ENCODE measurements around the gene NPIPB4.
A peak's percentile ranks its signal among the peaks of the same experiment; 100 is the strongest.
"Not testable (repeated sequence)": the region's sequence is repeated elsewhere in the genome, so short reads cannot be mapped to it uniquely, and the experiment has no call there.

Gene NPIPB4

DNA sequence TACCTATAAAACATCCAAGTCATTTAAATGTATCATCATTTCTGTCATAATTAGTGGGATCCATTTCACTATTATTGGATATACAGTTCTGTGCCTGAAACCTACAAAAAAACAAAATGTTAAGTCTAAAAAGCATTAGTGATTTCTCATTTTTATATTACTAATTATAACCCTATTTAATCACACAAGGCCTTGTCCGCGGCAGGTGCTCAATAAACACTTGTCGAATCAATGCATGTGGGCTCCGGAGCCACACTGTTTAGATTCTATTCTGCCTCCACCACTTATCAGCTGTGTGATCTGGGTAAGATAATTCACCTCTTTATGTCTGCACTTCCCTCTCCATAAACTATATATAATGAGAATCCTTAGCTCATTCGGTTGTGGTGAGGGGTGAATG lies at the start of gene NPIPB4:
Gene NPIPB4 (minus strand): TSS at position 101 of the 400 bp plus-strand sequence. CDS start 378 bp downstream, outside the sequence.
- not testable (repeated sequence) for H3K36me3 ChIP-seq; H3K27ac ChIP-seq; H3K9me3 ChIP-seq; H3K4me3 ChIP-seq (ENCODE audit: low read depth in 1 of 2, low read length in 1 of 2); H3K27me3 ChIP-seq; H3K4me1 ChIP-seq (ENCODE audit: control insufficient read depth in 1 of 2, insufficient read depth in 1 of 2, low read depth in 1 of 2, low read length in 1 of 2)

DNA sequence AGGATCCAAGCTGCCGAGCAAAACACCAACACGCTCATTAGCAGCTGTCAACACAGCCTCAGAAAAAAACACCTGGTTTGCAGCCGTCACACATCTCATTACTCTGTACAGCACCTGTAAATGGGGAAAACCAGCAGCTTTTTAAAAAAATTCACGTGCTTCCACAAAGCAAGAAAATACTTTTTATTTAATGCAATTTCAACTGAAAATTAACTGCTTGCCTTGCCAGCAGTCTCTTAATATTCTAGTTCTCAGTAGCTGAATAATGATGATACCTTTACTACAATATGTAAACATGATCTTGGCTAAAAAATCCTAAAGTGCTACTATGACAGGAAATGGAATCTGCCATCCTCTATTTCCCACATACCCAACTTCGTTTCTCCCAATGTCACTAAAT lies 41.4 kb upstream of the NPIPB4 start:
- H3K27ac ChIP-seq; H3K9me3 ChIP-seq; H3K36me3 ChIP-seq; H3K4me3 ChIP-seq (ENCODE audit: low read depth in 1 of 2, low read length in 1 of 2); H3K4me1 ChIP-seq (ENCODE audit: control insufficient read depth in 1 of 2, insufficient read depth in 1 of 2, low read depth in 1 of 2, low read length in 1 of 2); H3K27me3 ChIP-seq: not testable (repeated sequence)

DNA sequence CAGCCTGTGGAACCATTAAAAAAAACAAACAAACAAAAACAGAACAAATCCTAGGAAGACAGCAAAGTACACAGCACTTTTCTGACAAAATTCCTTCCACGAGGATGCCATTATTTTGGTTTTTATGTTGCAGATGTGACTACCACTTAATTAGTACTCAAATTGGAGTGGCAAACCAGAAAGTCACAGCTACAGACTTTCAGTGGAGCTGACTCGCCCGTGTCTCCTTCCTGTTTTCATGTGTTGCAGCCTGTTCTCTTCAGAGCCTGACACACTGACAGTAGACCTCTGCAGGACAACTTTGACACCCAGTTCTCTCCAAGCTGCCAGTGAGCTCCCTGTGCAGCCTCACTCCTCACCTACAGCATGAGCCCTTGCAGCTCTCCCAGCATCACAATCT lies 24.4 kb upstream of the NPIPB4 start:
- not testable (repeated sequence) for H3K27ac ChIP-seq; H3K9me3 ChIP-seq; H3K4me3 ChIP-seq (ENCODE audit: low read depth in 1 of 2, low read length in 1 of 2); H3K36me3 ChIP-seq; H3K4me1 ChIP-seq (ENCODE audit: control insufficient read depth in 1 of 2, insufficient read depth in 1 of 2, low read depth in 1 of 2, low read length in 1 of 2); H3K27me3 ChIP-seq

DNA sequence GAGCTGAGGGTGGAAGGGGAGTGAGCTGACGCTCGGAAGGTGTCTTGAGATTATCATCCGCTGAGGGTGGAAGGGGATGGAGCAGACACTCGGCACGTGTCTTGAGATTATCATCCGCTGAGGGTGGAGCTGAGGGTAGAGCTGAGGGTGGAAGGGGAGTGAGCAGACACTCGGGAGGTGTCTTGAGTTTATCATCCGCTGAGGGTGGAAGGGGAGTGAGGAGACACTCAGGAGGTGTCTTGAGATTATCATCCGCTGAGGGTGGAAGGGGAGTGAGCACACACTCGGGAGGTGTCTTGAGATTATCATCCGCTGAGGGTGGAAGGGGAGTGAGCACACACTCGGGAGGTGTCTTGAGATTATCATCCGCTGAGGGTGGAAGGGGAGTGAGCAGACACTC lies 20.4 kb downstream of the NPIPB4 start:
- H3K9me3 ChIP-seq; H3K36me3 ChIP-seq; H3K4me1 ChIP-seq (ENCODE audit: control insufficient read depth in 1 of 2, insufficient read depth in 1 of 2, low read depth in 1 of 2, low read length in 1 of 2); H3K4me3 ChIP-seq (ENCODE audit: low read depth in 1 of 2, low read length in 1 of 2); H3K27ac ChIP-seq: not testable (repeated sequence)
- H3K27me3 ChIP-seq = peaks cover 14% of the 10 kb centered on the region

DNA sequence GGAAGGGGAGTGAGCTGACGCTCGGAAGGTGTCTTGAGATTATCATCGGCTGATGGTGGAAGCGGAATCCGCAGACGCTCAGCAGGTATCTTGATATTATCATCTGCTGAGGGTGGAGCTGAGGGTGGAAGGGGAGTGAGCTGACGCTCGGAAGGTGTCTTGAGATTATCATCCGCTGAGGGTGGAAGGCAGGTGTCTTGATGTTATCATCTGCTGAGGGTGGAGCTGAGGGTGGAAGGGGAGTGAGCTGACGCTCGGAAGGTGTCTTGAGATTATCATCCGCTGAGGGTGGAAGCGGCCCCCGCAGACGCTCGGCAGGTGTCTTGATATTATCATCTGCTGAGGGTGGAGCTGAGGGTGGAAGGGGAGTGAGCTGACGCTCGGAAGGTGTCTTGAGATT lies 21.2 kb downstream of the NPIPB4 start:
- H3K27me3 ChIP-seq = peaks cover 14% of the 10 kb centered on the region
- H3K4me1 ChIP-seq (ENCODE audit: control insufficient read depth in 1 of 2, insufficient read depth in 1 of 2, low read depth in 1 of 2, low read length in 1 of 2); H3K36me3 ChIP-seq; H3K4me3 ChIP-seq (ENCODE audit: low read depth in 1 of 2, low read length in 1 of 2); H3K27ac ChIP-seq; H3K9me3 ChIP-seq: not testable (repeated sequence)

DNA sequence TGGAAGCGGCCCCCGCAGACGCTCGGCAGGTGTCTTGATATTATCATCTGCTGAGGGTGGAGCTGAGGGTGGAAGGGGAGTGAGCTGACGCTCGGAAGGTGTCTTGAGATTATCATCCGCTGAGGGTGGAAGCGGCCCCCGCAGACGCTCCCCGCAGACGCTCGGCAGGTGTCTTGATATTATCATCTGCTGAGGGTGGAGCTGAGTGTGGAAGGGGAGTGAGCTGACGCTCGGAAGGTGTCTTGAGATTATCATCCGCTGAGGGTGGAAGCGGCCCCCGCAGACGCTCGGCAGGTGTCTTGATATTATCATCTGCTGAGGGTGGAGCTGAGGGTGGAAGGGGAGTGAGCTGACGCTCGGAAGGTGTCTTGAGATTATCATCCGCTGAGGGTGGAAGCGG lies 21.8 kb downstream of the NPIPB4 start:
- not testable (repeated sequence) for H3K9me3 ChIP-seq; H3K4me1 ChIP-seq (ENCODE audit: control insufficient read depth in 1 of 2, insufficient read depth in 1 of 2, low read depth in 1 of 2, low read length in 1 of 2); H3K4me3 ChIP-seq (ENCODE audit: low read depth in 1 of 2, low read length in 1 of 2); H3K36me3 ChIP-seq; H3K27ac ChIP-seq
- H3K27me3 ChIP-seq = peaks cover 14% of the 10 kb centered on the region

DNA sequence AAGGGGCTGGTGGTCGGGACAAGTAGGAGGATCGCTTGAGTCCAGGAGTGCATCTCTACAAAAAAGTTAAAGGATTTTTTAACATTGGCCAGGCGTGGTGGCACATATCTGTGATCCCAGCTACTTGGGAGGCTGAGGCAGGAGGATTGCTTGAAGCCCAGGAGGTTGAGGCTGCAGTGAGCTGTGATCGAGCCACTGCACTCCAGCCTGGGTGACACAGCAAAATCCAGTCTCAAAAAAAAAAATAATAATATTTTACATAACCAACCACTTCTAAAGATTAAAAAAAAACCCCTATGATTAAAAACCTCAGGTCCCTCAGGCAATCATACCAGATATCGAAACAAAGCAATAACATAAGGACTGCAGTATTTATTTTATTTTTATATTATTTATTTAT lies 23.3 kb downstream of the NPIPB4 start:
- H3K4me1 ChIP-seq (ENCODE audit: control insufficient read depth in 1 of 2, insufficient read depth in 1 of 2, low read depth in 1 of 2, low read length in 1 of 2); H3K27ac ChIP-seq; H3K4me3 ChIP-seq (ENCODE audit: low read depth in 1 of 2, low read length in 1 of 2); H3K9me3 ChIP-seq; H3K36me3 ChIP-seq: not testable (repeated sequence)
- H3K27me3 ChIP-seq = peaks cover 14% of the 10 kb centered on the region

DNA sequence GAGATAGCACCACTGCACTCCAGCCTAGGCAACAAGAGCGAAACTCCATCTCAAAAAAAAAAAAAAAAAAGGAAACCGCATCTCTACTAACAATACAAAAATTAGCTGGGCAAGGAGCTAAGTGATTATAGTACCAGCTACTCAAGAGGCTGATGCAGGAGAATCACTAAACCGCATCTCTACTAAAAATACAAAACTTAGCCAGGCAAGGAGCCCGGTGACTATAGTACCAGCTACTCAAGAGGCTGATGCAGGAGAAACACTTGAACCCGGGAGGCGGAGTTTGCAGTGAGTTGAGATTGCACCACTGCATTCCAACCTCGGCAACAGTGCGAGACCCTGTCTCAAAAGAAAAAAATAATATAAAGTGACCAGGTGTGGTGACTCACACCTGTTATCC lies 27.6 kb downstream of the NPIPB4 start:
- peaks cover 16% of the 10 kb centered on the region for H3K27me3 ChIP-seq
- H3K36me3 ChIP-seq; H3K9me3 ChIP-seq; H3K27ac ChIP-seq; H3K4me3 ChIP-seq (ENCODE audit: low read depth in 1 of 2, low read length in 1 of 2); H3K4me1 ChIP-seq (ENCODE audit: control insufficient read depth in 1 of 2, insufficient read depth in 1 of 2, low read depth in 1 of 2, low read length in 1 of 2): not testable (repeated sequence)

DNA sequence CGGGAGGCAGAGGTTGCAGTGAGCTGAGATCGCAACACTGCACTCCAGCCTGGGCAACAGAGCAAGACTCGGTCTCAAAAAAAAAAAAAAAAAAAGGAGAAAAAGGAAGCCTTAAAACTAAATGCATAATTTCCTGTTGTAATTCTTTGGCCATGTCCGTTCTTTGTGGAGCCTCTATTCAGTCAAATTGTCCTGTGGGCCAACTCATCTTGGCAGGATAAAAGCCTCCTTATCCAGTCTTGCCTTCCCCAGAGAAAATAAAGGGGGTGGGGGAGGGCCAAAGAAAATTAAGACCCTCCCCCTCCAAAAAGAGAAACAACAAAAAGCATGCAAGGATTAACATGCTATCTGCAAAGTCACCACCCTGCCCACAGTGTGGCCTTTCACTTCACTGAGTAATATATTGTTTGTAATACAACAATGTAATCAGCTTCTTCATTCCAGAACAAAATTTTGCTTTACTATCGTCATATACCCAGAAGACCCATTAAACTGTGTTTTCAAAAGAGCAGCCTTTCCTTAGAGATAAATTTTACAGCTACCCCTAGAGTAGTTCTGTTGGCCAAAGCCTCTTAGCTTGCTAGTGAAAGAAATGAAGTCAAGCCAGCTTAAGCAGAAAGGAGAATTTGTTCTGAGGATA lies 31.4 kb downstream of the NPIPB4 start:
- H3K36me3 ChIP-seq; H3K27me3 ChIP-seq; H3K9me3 ChIP-seq; H3K4me3 ChIP-seq (ENCODE audit: low read depth in 1 of 2, low read length in 1 of 2); H3K4me1 ChIP-seq (ENCODE audit: control insufficient read depth in 1 of 2, insufficient read depth in 1 of 2, low read depth in 1 of 2, low read length in 1 of 2); H3K27ac ChIP-seq: not testable (repeated sequence)

DNA sequence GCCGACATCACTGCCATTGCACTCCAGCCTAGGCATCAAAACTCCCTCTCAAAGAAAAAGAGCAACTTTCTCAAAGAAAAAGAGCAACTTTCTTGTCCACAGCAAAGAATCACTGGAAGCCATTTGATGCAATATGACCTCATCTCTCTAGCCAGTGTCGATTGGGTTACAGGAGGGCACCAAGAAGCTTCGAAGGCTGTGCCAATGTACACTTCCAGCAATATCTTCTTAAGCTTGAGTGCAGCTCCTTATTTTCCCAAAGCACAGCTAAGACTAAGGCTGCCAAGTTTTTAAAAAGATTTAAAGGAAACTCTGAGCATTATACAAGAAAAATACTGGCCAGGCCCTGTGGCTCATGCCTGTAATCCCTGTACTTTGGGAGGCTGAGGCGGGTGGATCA lies 32.0 kb downstream of the NPIPB4 start:
- H3K27me3 ChIP-seq; H3K36me3 ChIP-seq; H3K4me3 ChIP-seq (ENCODE audit: low read depth in 1 of 2, low read length in 1 of 2); H3K9me3 ChIP-seq; H3K4me1 ChIP-seq (ENCODE audit: control insufficient read depth in 1 of 2, insufficient read depth in 1 of 2, low read depth in 1 of 2, low read length in 1 of 2); H3K27ac ChIP-seq: not testable (repeated sequence)

DNA sequence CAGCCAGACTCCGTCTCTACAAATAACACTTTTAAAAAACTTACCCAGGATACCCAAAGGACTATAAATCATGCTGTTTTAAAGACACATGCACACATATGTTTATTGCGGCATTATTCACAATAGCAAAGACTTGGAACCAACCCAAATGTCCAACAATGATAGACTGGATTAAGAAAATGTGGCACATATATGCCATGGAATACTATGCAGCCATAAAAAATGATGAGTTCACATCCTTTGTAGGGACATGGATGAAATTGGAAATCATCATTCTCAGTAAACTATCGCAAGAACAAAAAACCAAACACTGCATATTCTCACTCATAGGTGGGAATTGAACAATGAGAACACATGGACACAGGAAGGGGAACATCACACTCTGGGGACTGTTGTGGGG lies 34.3 kb downstream of the NPIPB4 start:
- H3K4me1 ChIP-seq (ENCODE audit: control insufficient read depth in 1 of 2, insufficient read depth in 1 of 2, low read depth in 1 of 2, low read length in 1 of 2); H3K27ac ChIP-seq; H3K4me3 ChIP-seq (ENCODE audit: low read depth in 1 of 2, low read length in 1 of 2); H3K9me3 ChIP-seq; H3K27me3 ChIP-seq; H3K36me3 ChIP-seq: not testable (repeated sequence)

DNA sequence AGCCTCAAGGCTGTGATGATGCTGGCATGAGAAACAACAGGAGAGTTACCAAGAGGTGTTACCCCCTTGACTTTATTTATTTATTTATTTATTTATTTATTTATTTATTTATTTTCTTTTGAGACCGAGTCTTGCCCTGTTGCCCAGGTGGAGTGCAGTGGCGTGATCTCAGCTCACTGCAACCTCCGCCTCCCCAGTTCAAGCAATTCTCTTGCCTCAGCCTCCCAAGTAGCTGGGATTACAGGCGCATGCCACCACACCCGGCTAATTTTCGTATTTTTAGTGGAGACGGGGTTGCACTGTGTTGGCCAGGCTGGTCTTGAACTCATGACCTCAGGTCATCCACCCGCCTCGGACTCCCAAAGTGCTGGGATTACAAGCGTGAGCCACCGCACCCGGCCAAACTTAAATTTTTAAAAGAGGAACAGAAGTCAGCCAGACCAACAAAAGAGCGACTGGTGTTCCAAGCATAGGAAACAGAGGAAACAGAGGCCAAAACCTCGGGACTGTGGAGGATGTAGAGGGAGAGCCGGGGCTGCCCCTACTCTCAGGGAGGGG lies 36.6 kb downstream of the NPIPB4 start:
- not testable (repeated sequence) for H3K9me3 ChIP-seq; H3K4me3 ChIP-seq (ENCODE audit: low read depth in 1 of 2, low read length in 1 of 2); H3K27ac ChIP-seq; H3K4me1 ChIP-seq (ENCODE audit: control insufficient read depth in 1 of 2, insufficient read depth in 1 of 2, low read depth in 1 of 2, low read length in 1 of 2); H3K27me3 ChIP-seq; H3K36me3 ChIP-seq

DNA sequence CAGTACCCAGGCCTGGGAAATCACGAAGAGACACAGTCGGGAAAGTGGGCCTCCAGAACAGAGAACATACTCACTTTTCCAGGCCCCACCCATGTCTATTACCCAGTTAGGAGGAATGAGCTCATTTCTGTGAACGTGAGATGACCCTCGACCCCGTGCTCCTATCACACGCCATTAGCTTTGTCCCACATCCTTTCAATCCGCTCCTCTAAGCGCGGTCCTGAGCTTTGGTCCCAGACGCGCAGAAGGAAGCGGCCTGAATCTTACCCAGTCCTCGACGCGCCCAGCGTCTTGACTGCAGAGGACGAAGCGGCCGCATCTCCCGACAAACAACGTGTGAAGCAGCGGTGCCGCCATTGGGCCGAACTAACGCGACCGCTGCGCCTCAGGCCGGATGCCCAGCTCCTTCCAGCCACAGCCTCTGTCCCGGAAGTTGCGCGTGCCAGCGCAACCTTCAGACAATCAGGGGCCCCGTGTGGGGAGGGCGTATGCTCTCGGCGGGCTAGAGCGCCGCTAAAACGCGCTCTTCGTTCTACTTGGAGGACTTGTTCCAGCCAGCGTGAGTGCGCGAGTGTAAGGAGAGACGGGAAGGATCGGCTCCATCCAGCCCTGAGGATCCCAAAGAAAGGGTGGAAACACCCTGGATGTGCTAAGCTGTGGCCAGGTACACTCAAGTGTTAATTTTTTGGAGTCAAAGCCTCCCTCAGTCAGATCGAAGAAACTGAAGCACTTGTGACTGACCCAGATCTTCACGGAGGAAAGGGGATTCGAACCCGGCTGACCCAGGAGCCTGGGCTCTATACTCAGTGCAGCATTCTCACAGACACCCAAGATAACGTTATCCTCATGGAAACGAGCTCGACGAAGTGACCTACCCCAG lies 37.3 kb downstream of the NPIPB4 start:
- H3K9me3 ChIP-seq; H3K4me1 ChIP-seq (ENCODE audit: control insufficient read depth in 1 of 2, insufficient read depth in 1 of 2, low read depth in 1 of 2, low read length in 1 of 2); H3K27me3 ChIP-seq; H3K36me3 ChIP-seq: not testable (repeated sequence)
- H3K4me3 ChIP-seq (ENCODE audit: low read depth in 1 of 2, low read length in 1 of 2) = peak overlapping the region; percentile 54 to 62
- H3K27ac ChIP-seq = peak overlapping the region; percentile 57

DNA sequence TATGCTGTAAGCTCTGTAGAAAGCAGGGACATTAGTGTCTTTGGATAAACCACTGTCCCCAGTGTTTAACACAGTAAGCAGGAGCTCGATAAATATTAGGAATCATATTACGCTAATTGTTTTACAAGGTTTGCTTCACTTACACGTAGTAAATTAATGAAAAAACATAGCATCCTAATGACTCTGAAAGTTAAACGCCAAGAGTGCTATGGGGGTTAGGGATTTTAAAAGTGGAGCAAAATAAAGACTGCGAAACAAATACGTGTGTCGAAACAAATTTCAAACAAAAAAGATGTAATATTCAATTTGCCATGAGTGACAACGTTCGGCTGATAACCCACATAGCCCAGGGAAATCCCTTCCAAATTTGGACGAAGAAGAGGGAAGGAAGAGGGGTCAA lies 37.9 kb downstream of the NPIPB4 start:
- H3K36me3 ChIP-seq; H3K9me3 ChIP-seq; H3K27ac ChIP-seq; H3K4me1 ChIP-seq (ENCODE audit: control insufficient read depth in 1 of 2, insufficient read depth in 1 of 2, low read depth in 1 of 2, low read length in 1 of 2); H3K27me3 ChIP-seq: not testable (repeated sequence)
- peak overlapping the region in 1 of 2 experiments; percentile 62 for H3K4me3 ChIP-seq (ENCODE audit: low read depth in 1 of 2, low read length in 1 of 2)

Measured in neutrophil (primary cell).